Loucy (cell line): ENCODE results near the gene LILRB2.
"Not testable (repeated sequence)": the region's sequence is repeated elsewhere in the genome, so short reads cannot be mapped to it uniquely, and the experiment has no call there.

Source experiments
- CTCF ChIP-seq: fragments of 200-600 bp; sonication (generic); conservative IDR thresholded peaks from 2 replicates; pipeline ENCODE4 v1.5.1; 2014; ENCODE audit warnings: mild to moderate bottlenecking, antibody characterized with exemption, low read length
- EZH2phosphoT487 ChIP-seq: fragments of 200-600 bp; IDR thresholded peaks from 2 replicates; pipeline ENCODE4 v1.6.1; 2018; ENCODE audit warnings: antibody characterized with exemption, mild to moderate bottlenecking, moderate library complexity, borderline replicate concordance

- not testable (repeated sequence) for TF ChIP-seq CTCF, EZH2phosphoT487
These were observed 41.2 kb downstream of the LILRB2 start for GRCh38 chr19:54239491-54240371.
